Raji (cell line): Measurements from ENCODE around the gene CBR4.

Source experiments
- POLR2A ChIP-seq: IDR thresholded peaks from 2 replicates; pipeline ENCODE4 v1.6.1; 2011; ENCODE audit warnings: low read depth, low read length, control low read depth; ENCODE audit not compliant: insufficient read depth

CBR4 gene

GRCh38 chr4:169013396-169013795, 3.3 kb upstream of the CBR4 start:
- no peak for TF ChIP-seq POLR2A

GRCh38 chr4:169012049-169012448, 2.0 kb upstream of the CBR4 start:
- TF ChIP-seq POLR2A, result no peak

- no peak for TF ChIP-seq POLR2A
Measured at GRCh38 chr4:169009286-169010124, 550 bp downstream of the CBR4 start.

- TF ChIP-seq POLR2A, result no peak
Measured at GRCh38 chr4:169005453-169006099, 4.5 kb downstream of the CBR4 start.

GRCh38 chr4:169000315-169000714, 9.7 kb downstream of the CBR4 start:
- TF ChIP-seq POLR2A, result no peak

GRCh38 chr4:168999809-169000208, 10.2 kb downstream of the CBR4 start:
- TF ChIP-seq POLR2A, result no peak

- TF ChIP-seq POLR2A, result no peak
Measured at GRCh38 chr4:168998596-168998995, 11.5 kb downstream of the CBR4 start.

- no peak for TF ChIP-seq POLR2A
Measured at GRCh38 chr4:168995537-168996295, 14.3 kb downstream of the CBR4 start.

- TF ChIP-seq POLR2A, result no peak
Measured at GRCh38 chr4:168994958-168995357, 15.1 kb downstream of the CBR4 start.

GRCh38 chr4:168993714-168994510, 16.1 kb downstream of the CBR4 start:
- no peak for TF ChIP-seq POLR2A

GRCh38 chr4:168981942-168982341, 28.1 kb downstream of the CBR4 start:
- TF ChIP-seq POLR2A, result no peak

- TF ChIP-seq POLR2A, result no peak
Measured at GRCh38 chr4:168981460-168981859, 28.6 kb downstream of the CBR4 start.

GRCh38 chr4:168979338-168979737, 30.7 kb downstream of the CBR4 start:
- no peak for TF ChIP-seq POLR2A

GRCh38 chr4:168978001-168978700, 31.9 kb downstream of the CBR4 start:
- TF ChIP-seq POLR2A, result no peak
